H1 (cell line): ENCODE measurements around the gene OR4C6. TPM values are rescaled to one million over a fixed set of nuclear protein-coding genes. Genes with fewer than 3 reads are reported as not detected.

Experiments
- CTCF ChIA-PET: fragments of 300-600 bp; sonication (Branson Sonifier 250); formaldehyde crosslinking; loops from one replicate; lab custom pipeline; 2021; ENCODE audit not compliant: partially characterized antibody; lab: Charles Lee
- POLR2A ChIA-PET: fragments of 300-600 bp; sonication (Branson Sonifier 250); formaldehyde crosslinking; loops from one replicate; lab custom pipeline; 2021; ENCODE audit warnings: inconsistent platforms; ENCODE audit not compliant: partially characterized antibody; lab: Charles Lee
- DNase-seq, 2 experiments: peaks; one replicate each; pipeline versions ENCODE4 v3.0.0 to v3.0.0-alpha.2; 2010 to 2022; ENCODE audit warnings: low spot score in 2 of 2, low read depth in 1 of 2, mixed read lengths in 1 of 2
- FAIRE-seq: peaks from 2 replicates; lab custom pipeline; 2011; peaks lifted over from hg19 to GRCh38; lab: Jason Lieb, UNC
- H2AFZ ChIP-seq: 2 replicates; pipeline ENCODE4 v1.8.1; 2012; ENCODE audit warnings: low read length, inconsistent platforms
- H2AK5ac ChIP-seq: 2 replicates; pipeline ENCODE4 v1.6.1; 2013; ENCODE audit warnings: low read depth, low read length
- H2BK120ac ChIP-seq: replicated peaks from 2 replicates; pipeline ENCODE3; 2013; ENCODE audit warnings: low read depth, low read length, inconsistent platforms
- H2BK12ac ChIP-seq: 2 replicates; pipeline ENCODE4 v1.6.1; 2013; ENCODE audit warnings: low read depth, low read length
- H2BK15ac ChIP-seq: 2 replicates; pipeline ENCODE4 v1.6.1; 2013; ENCODE audit warnings: low read length
- H2BK20ac ChIP-seq: 2 replicates; pipeline ENCODE4 v1.6.1; 2013; ENCODE audit warnings: low read length
- H2BK5ac ChIP-seq: 2 replicates; pipeline ENCODE4 v1.6.1; 2013; ENCODE audit warnings: low read depth, low read length
- H3K14ac ChIP-seq: 2 replicates; pipeline ENCODE4 v1.6.1; 2013; ENCODE audit warnings: inconsistent platforms; ENCODE audit not compliant: insufficient read length
- H3K18ac ChIP-seq: 2 replicates; pipeline ENCODE4 v1.6.1; 2013; ENCODE audit warnings: low read length; ENCODE audit errors: extremely low read depth
- H3K23ac ChIP-seq: 2 replicates; pipeline ENCODE4 v1.6.1; 2013; ENCODE audit warnings: inconsistent platforms; ENCODE audit not compliant: insufficient read length
- H3K23me2 ChIP-seq: 2 replicates; pipeline ENCODE4 v1.6.1; 2013; ENCODE audit warnings: low read depth, low read length
- H3K27ac ChIP-seq: 2 replicates; pipeline ENCODE4 v1.6.1; 2011; ENCODE audit warnings: low read depth, low read length, inconsistent platforms
- H3K27me3 ChIP-seq, 4 experiments: replicated peaks in 1 of 4; 1 replicate in 1 of 4; 2 replicates in 3 of 4; pipeline versions ENCODE4 v1.6.1 to v1.8.1; 2011 to 2013; ENCODE audit warnings: low read length in 3 of 4, mild to moderate bottlenecking in 3 of 4, inconsistent platforms in 2 of 4, mixed read lengths in 2 of 4, moderate library complexity in 1 of 4; ENCODE audit not compliant: control insufficient read depth in 3 of 4, insufficient read depth in 3 of 4; ENCODE audit errors: extremely low read depth in 1 of 4
- H3K36me3 ChIP-seq, 4 experiments: 2 replicates each; pipeline versions ENCODE4 v1.6.1 to v1.8.1; 2011 to 2013; ENCODE audit warnings: mild to moderate bottlenecking in 4 of 4, low read length in 3 of 4, moderate library complexity in 2 of 4, control low read depth in 1 of 4, inconsistent platforms in 1 of 4; ENCODE audit not compliant: insufficient read depth in 4 of 4, control insufficient read depth in 2 of 4
- H3K4ac ChIP-seq: replicated peaks from 2 replicates; pipeline ENCODE3; 2013; ENCODE audit warnings: low read length, low read depth, mixed read lengths, inconsistent platforms; ENCODE audit not compliant: insufficient read length
- H3K4me1 ChIP-seq, 4 experiments: replicated peaks in 1 of 4; 1 replicate in 1 of 4; 2 replicates in 3 of 4; pipeline versions ENCODE4 v1.6.1 to v1.8.1; 2011 to 2013; ENCODE audit warnings: low read length in 3 of 4, inconsistent platforms in 2 of 4, mixed read lengths in 1 of 4; ENCODE audit not compliant: insufficient read depth in 4 of 4, control insufficient read depth in 3 of 4
- H3K4me2 ChIP-seq, 2 experiments: 2 replicates each; pipeline versions ENCODE4 v1.6.1 to v1.8.1; 2011 to 2013; ENCODE audit warnings: low read depth in 2 of 2, low read length in 2 of 2, control low read depth in 1 of 2, inconsistent platforms in 1 of 2, mild to moderate bottlenecking in 1 of 2; ENCODE audit not compliant: insufficient read depth in 1 of 2
- H3K4me3 ChIP-seq, 4 experiments: fragments of 200-600, 300-600 bp in 1 of 4; sonication (generic), shearing (Covaris generic), sonication (Bioruptor Twin) in 1 of 4; 2 replicates each; pipeline versions ENCODE4 v1.5.1 to v1.8.1; 2011 to 2016; ENCODE audit warnings: low read length in 4 of 4, low read depth in 3 of 4, control low read depth in 2 of 4, inconsistent platforms in 2 of 4, mild to moderate bottlenecking in 2 of 4, mixed read lengths in 1 of 4, moderate library complexity in 1 of 4; ENCODE audit not compliant: insufficient read depth in 2 of 4; ENCODE audit errors: extremely low read depth in 1 of 4
- H3K56ac ChIP-seq: replicated peaks from 2 replicates; pipeline ENCODE3; 2013; ENCODE audit warnings: low read depth, mild to moderate bottlenecking, mixed read lengths, low read length, inconsistent platforms; ENCODE audit not compliant: insufficient read length
- H3K79me1 ChIP-seq: 2 replicates; pipeline ENCODE4 v1.6.1; 2013; ENCODE audit warnings: low read depth, low read length, control low read depth
- H3K79me2 ChIP-seq, 2 experiments: 2 replicates each; pipeline versions ENCODE4 v1.6.1 to v1.8.1; 2012 to 2013; ENCODE audit warnings: low read length in 2 of 2, mild to moderate bottlenecking in 2 of 2, inconsistent platforms in 1 of 2; ENCODE audit not compliant: insufficient read depth in 2 of 2, control insufficient read depth in 1 of 2
- H3K9ac ChIP-seq, 4 experiments: replicated peaks in 1 of 4; 1 replicate in 1 of 4; 2 replicates in 3 of 4; pipeline versions ENCODE4 v1.6.1 to v1.8.1; 2011 to 2013; ENCODE audit warnings: low read depth in 3 of 4, low read length in 3 of 4, control low read depth in 2 of 4, mild to moderate bottlenecking in 2 of 4, moderate library complexity in 2 of 4, inconsistent platforms in 1 of 4; ENCODE audit errors: extremely low read depth in 1 of 4
- H3K9me3 ChIP-seq, 2 experiments: 2 replicates each; pipeline versions ENCODE4 v1.6.1 to v1.8.1; 2012 to 2013; ENCODE audit warnings: mild to moderate bottlenecking in 2 of 2, moderate library complexity in 2 of 2, control low read depth in 1 of 2, inconsistent platforms in 1 of 2, low read depth in 1 of 2, low read length in 1 of 2, mixed read lengths in 1 of 2; ENCODE audit not compliant: insufficient read depth in 2 of 2
- H4K20me1 ChIP-seq, 2 experiments: replicated peaks in 1 of 2; 2 replicates each; pipeline versions ENCODE3 to v1.8.1; 2011 to 2013; ENCODE audit warnings: inconsistent platforms in 2 of 2, low read length in 2 of 2, mild to moderate bottlenecking in 1 of 2; ENCODE audit not compliant: insufficient read depth in 2 of 2, control insufficient read depth in 1 of 2
- H4K5ac ChIP-seq: 2 replicates; pipeline ENCODE4 v1.6.1; 2013; ENCODE audit warnings: low read length, low read depth, mixed read lengths, inconsistent platforms; ENCODE audit not compliant: insufficient read length
- H4K8ac ChIP-seq: 2 replicates; pipeline ENCODE4 v1.8.0; 2013; ENCODE audit warnings: mild to moderate bottlenecking, moderate library complexity, low read length, inconsistent platforms; ENCODE audit not compliant: insufficient read depth; ENCODE audit errors: extremely low read depth
- H4K91ac ChIP-seq: replicated peaks from 2 replicates; pipeline ENCODE3; 2013; ENCODE audit warnings: low read length, mixed read lengths, inconsistent platforms; ENCODE audit not compliant: insufficient read length
- MAFK ChIP-seq: IDR thresholded peaks from 2 replicates; pipeline ENCODE4 v1.6.1; 2012; ENCODE audit warnings: low read depth, mild to moderate bottlenecking, improper control_type of control experiment, low read length
- WGBS, 2 experiments: shearing (Covaris generic) in 1 of 2; methylation state at CpG; one replicate each; pipeline versions ENCODE4 v1.1.6 to v1.1.7; 2013 to 2015; ENCODE audit warnings: low lambda C conversion rate in 2 of 2, mixed read lengths in 2 of 2, inconsistent platforms in 1 of 2, low coverage in 1 of 2, missing lambda C conversion rate in 1 of 2; ENCODE audit not compliant: insufficient replicate concordance in 2 of 2, insufficient coverage in 1 of 2, insufficient read length in 1 of 2; ENCODE audit errors: extremely low coverage in 1 of 2, missing lambda C conversion rate in 1 of 2; 5-methylcytosine and 5-hydroxymethylcytosine counted together
- polyA plus RNA-seq, 7 experiments: library from polyadenylated mRNA; depleted of rRNA in 3 of 7; stranded (reverse) in 5 of 7; unstranded in 2 of 7; fragments of >200 nt in 5 of 7; fragments of 200-250 nt in 2 of 7; gene quantifications; 1 replicate in 5 of 7; 2 replicates in 1 of 7; 4 replicates in 1 of 7; pipeline versions ENCODE4 v1.2.1 to v1.2.3, GENCODE V29; 2011 to 2013; ENCODE audit warnings: missing spikeins in 2 of 7, mixed read lengths in 2 of 7
- total RNA-seq: library from RNA; stranded (reverse); fragmentation: NEBNext Ultra II Directional; extraction: Animal tissue kit (Norgen Biotek cat#: 25700); gene quantifications from 2 replicates; pipeline ENCODE4 v1.2.1, GENCODE V29; 2021

OR4C6 gene
- total and polyA plus RNA-seq, 2 of the 8 experiments (the other 6 are each of a cell fraction or from before 2014, with no cell fraction given): not detected

GRCh38 chr11:55658608-55659007 is 3.4 kb upstream of the OR4C6 start:
- FAIRE-seq (no peak), DNase-seq (no peak)
- Histone ChIP-seq H2BK120ac (no peak overlapping the region), H3K79me1 (no peaks in the 10 kb centered on the region), H3K79me2 (no peaks in the 10 kb centered on the region), H3K18ac (no peak overlapping the region), H4K5ac (no peak overlapping the region), H4K20me1 (no peaks in the 10 kb centered on the region), H2AFZ (no peak overlapping the region), H2BK15ac (no peak overlapping the region), H3K23ac (no peak overlapping the region), H3K27ac (no peak overlapping the region), H3K9me3 (peaks cover 16 to 36% of the 10 kb centered on the region in 2 experiments; a peak in 3 of 4 replicates), H2AK5ac (no peak overlapping the region), H4K8ac (no peak overlapping the region), H2BK20ac (no peak overlapping the region), H2BK5ac (no peak overlapping the region), H3K4me1 (no peaks in the 10 kb centered on the region), H3K14ac (no peak overlapping the region), H3K9ac (no peak overlapping the region), H3K23me2 (no peaks in the 10 kb centered on the region), H3K27me3 (no peaks in the 10 kb centered on the region), H3K36me3 (no peaks in the 10 kb centered on the region), H3K4me2 (no peak overlapping the region), H2BK12ac (no peak overlapping the region), H3K56ac (no peak overlapping the region), H4K91ac (no peak overlapping the region), H3K4me3 (no peak overlapping the region), H3K4ac (no peak overlapping the region)
- ChIA-PET POLR2A (no interaction called here), CTCF (no interaction called here)
- TF ChIP-seq MAFK: no peak
- 78% methylated on average over 1 of the region's 1 CpG; no CpG with 5 or more reads in 1 of the 2 experiments for WGBS, 2 experiments
